MM.1S (cell line): ENCODE data around the gene SORCS2.

Experiments
- DNase-seq: peaks from one replicate; pipeline ENCODE4 v3.0.0-alpha.2; 2015
- H2AFZ ChIP-seq: fragments of 300-600 bp; sonication (generic); 2 replicates; pipeline ENCODE4 v1.6.0; 2016; ENCODE audit warnings: antibody characterized with exemption, low read length
- H3F3A ChIP-seq: fragments of 300-600 bp; sonication (generic); 2 replicates; pipeline ENCODE4 v1.6.1; 2016; ENCODE audit warnings: mild to moderate bottlenecking, antibody characterized with exemption, low read length, moderate library complexity, mixed read lengths; ENCODE audit not compliant: insufficient read depth
- H3K27ac ChIP-seq: fragments of 300-600 bp; sonication (generic); 2 replicates; pipeline ENCODE4 v1.5.1; 2016; ENCODE audit warnings: mild to moderate bottlenecking, low read length
- H3K27me3 ChIP-seq: fragments of 300-600 bp; sonication (generic); replicated peaks from 2 replicates; pipeline ENCODE4 v1.6.0; 2016; ENCODE audit warnings: low read length; ENCODE audit not compliant: insufficient read depth
- H3K36me3 ChIP-seq: fragments of 300-600 bp; sonication (generic); replicated peaks from 2 replicates; pipeline ENCODE4 v1.6.1; 2016; ENCODE audit warnings: mild to moderate bottlenecking, low read length, mixed read lengths; ENCODE audit not compliant: insufficient read depth
- H3K4me1 ChIP-seq: fragments of 300-600 bp; sonication (generic); 2 replicates; pipeline ENCODE4 v1.6.1; 2016; ENCODE audit warnings: low read length, mixed read lengths
- H3K4me2 ChIP-seq: fragments of 300-600 bp; sonication (generic); 2 replicates; pipeline ENCODE4 v1.6.0; 2016; ENCODE audit warnings: low read depth, low read length
- H3K4me3 ChIP-seq: fragments of 300-600 bp; sonication (generic); 2 replicates; pipeline ENCODE4 v1.5.1; 2016; ENCODE audit warnings: low read length, mixed read lengths
- H3K79me2 ChIP-seq: fragments of 300-600 bp; sonication (generic); 2 replicates; pipeline ENCODE4 v1.6.1; 2016; ENCODE audit warnings: mixed run types, low read length, mixed read lengths
- H3K9ac ChIP-seq: fragments of 300-600 bp; sonication (generic); 2 replicates; pipeline ENCODE4 v1.6.1; 2016; ENCODE audit warnings: low read length, mixed read lengths
- H3K9me2 ChIP-seq: fragments of 300-600 bp; sonication (generic); replicated peaks from 2 replicates; pipeline ENCODE4 v1.6.1; 2016; ENCODE audit warnings: mild to moderate bottlenecking, low read length, mixed read lengths; ENCODE audit not compliant: insufficient read depth
- H3K9me3 ChIP-seq: fragments of 300-600 bp; sonication (generic); replicated peaks from 2 replicates; pipeline ENCODE4 v1.6.1; 2016; ENCODE audit warnings: mild to moderate bottlenecking, low read length, mixed read lengths; ENCODE audit not compliant: insufficient read depth
- H4K20me1 ChIP-seq: fragments of 300-600 bp; sonication (generic); 2 replicates; pipeline ENCODE4 v1.6.1; 2016; ENCODE audit warnings: mild to moderate bottlenecking, low read length, moderate library complexity, mixed read lengths; ENCODE audit not compliant: insufficient read depth
- EZH2 ChIP-seq: fragments of 300-600 bp; sonication (generic); optimal IDR thresholded peaks from 2 replicates; pipeline ENCODE3; 2017; ENCODE audit warnings: low read depth, mild to moderate bottlenecking, antibody characterized with exemption, low read length, mixed read lengths
- EZH2phosphoT487 ChIP-seq: fragments of 300-600 bp; sonication (generic); IDR thresholded peaks from 2 replicates; pipeline ENCODE4 v1.6.1; 2018; ENCODE audit warnings: antibody characterized with exemption, low read length
- TF ChIP-seq, protein P1 (sequence below): fragments of 300-600 bp; sonication (generic); IDR thresholded peaks from 2 replicates; pipeline ENCODE4 v1.5.1; 2016; ENCODE audit warnings: antibody characterized with exemption, low read length, mixed read lengths

The SORCS2 gene

GRCh38 chr4:7582313-7583097 lies 390.2 kb downstream of the SORCS2 start:
- Histone ChIP-seq H3K36me3 (no peaks in the 10 kb centered on the region), H3K27ac (no peak overlapping the region), H3K9ac (no peak overlapping the region), H3K4me3 (no peak overlapping the region), H3K79me2 (no peaks in the 10 kb centered on the region), H3F3A (no peaks in the 10 kb centered on the region), H2AFZ (no peak overlapping the region), H4K20me1 (no peaks in the 10 kb centered on the region), H3K4me2 (no peak overlapping the region), H3K9me3 (no peaks in the 10 kb centered on the region), H3K4me1 (no peaks in the 10 kb centered on the region), H3K9me2 (no peaks in the 10 kb centered on the region), H3K27me3 (peaks cover 50% of the 10 kb centered on the region)
- DNase-seq, result no peak
- TF ChIP-seq, protein P1, sequence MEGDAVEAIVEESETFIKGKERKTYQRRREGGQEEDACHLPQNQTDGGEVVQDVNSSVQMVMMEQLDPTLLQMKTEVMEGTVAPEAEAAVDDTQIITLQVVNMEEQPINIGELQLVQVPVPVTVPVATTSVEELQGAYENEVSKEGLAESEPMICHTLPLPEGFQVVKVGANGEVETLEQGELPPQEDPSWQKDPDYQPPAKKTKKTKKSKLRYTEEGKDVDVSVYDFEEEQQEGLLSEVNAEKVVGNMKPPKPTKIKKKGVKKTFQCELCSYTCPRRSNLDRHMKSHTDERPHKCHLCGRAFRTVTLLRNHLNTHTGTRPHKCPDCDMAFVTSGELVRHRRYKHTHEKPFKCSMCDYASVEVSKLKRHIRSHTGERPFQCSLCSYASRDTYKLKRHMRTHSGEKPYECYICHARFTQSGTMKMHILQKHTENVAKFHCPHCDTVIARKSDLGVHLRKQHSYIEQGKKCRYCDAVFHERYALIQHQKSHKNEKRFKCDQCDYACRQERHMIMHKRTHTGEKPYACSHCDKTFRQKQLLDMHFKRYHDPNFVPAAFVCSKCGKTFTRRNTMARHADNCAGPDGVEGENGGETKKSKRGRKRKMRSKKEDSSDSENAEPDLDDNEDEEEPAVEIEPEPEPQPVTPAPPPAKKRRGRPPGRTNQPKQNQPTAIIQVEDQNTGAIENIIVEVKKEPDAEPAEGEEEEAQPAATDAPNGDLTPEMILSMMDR, result no peak
- TF ChIP-seq EZH2phosphoT487, result no peak
- no peak for TF ChIP-seq EZH2

- H3K27ac ChIP-seq, result no peak overlapping the region
- no peak overlapping the region for H3K4me3 ChIP-seq
- H3K27me3 ChIP-seq, result peaks cover 66% of the 10 kb centered on the region
- H2AFZ ChIP-seq, result no peak overlapping the region
- no peaks in the 10 kb centered on the region for H3K36me3 ChIP-seq
- no peak overlapping the region for H3K9ac ChIP-seq
- H4K20me1 ChIP-seq, result no peaks in the 10 kb centered on the region
- H3K9me2 ChIP-seq, result no peaks in the 10 kb centered on the region
- no peaks in the 10 kb centered on the region for H3K9me3 ChIP-seq
- no peak for DNase-seq
- no peak overlapping the region for H3K4me2 ChIP-seq
- TF ChIP-seq EZH2, result no peak
- TF ChIP-seq, protein P1, result no peak
- no peak for TF ChIP-seq EZH2phosphoT487
- no peaks in the 10 kb centered on the region for H3K4me1 ChIP-seq
- H3F3A ChIP-seq, result no peaks in the 10 kb centered on the region
- no peaks in the 10 kb centered on the region for H3K79me2 ChIP-seq
Measured at GRCh38 chr4:7584098-7584497, 391.8 kb downstream of the SORCS2 start.

DNA sequence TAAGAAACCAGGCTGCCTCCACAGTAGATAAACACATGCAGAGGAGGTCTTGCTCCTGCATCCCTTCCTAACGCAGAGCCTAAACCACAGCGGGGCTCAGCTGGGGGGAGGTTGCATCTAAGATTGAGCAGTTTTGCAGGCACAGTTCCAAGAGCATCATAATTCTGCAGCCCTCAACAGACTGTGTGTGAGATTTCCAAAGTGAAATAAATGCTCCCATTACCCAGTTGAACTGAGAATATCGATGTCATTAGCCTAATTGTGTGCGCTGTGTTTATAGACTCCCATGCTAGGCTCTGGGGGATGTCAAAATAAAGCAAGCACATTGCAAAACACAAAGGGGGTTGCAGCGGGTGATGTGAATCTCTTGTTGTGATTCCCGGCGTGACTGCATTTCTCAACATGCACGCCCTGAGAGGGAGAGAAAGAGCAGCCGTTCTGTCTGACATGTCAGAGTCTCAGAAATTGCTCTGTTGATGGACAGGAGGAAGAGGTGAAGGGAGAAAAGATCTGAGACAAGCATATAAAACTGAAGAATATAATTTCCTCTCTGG lies 392.3 kb downstream of the SORCS2 start:
- no peak overlapping the region for H3K4me3 ChIP-seq
- H3K4me1 ChIP-seq, result no peaks in the 10 kb centered on the region
- H4K20me1 ChIP-seq, result no peaks in the 10 kb centered on the region
- peaks cover 71% of the 10 kb centered on the region for H3K27me3 ChIP-seq
- no peak overlapping the region for H3K27ac ChIP-seq
- H3K36me3 ChIP-seq, result no peaks in the 10 kb centered on the region
- no peak for DNase-seq
- no peak overlapping the region for H3K9ac ChIP-seq
- no peak overlapping the region for H3K4me2 ChIP-seq
- TF ChIP-seq EZH2 (no peak), EZH2phosphoT487 (no peak)
- TF ChIP-seq, protein P1, result no peak
- no peaks in the 10 kb centered on the region for H3K79me2 ChIP-seq
- no peaks in the 10 kb centered on the region for H3F3A ChIP-seq
- H3K9me2 ChIP-seq, result no peaks in the 10 kb centered on the region
- H2AFZ ChIP-seq, result no peak overlapping the region
- no peaks in the 10 kb centered on the region for H3K9me3 ChIP-seq
